ENCODE measurements around the gene FARS2.

DNA sequence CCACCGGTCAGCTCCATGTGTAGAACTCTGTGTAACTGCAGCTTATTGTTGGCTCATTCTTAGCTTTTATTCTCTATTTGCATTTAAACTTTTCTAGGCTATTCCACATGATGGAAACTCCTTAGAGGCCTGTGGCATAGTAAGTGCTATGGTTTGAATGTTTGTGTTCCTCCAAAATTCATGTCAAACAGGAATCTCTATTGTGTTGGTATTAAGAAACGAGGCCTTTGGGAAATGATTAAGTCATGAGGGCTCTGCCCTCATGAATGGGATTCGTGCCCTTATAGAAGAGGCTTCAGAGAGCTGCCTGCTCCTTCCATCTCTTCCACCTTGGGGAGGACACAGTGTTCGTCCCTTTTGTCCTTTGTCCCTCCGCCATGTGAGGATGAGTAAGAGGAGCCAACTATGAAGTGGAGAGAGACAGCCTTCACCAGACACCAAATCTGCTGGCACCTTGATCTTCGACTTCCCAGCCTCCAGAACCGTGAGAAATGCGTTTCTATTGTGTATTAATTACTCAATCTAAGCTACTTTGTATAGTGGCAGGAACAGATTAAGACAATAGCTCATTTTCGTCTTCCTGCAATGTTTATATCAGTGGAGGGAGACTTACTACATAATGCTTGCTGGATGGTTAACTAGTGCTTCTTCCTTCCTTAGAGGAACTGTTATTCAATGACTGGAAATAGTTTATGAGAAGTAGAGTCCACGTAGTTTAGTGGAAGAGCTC is 361.1 kb downstream of the FARS2 start:
- TF ChIP-seq, protein P1, sequence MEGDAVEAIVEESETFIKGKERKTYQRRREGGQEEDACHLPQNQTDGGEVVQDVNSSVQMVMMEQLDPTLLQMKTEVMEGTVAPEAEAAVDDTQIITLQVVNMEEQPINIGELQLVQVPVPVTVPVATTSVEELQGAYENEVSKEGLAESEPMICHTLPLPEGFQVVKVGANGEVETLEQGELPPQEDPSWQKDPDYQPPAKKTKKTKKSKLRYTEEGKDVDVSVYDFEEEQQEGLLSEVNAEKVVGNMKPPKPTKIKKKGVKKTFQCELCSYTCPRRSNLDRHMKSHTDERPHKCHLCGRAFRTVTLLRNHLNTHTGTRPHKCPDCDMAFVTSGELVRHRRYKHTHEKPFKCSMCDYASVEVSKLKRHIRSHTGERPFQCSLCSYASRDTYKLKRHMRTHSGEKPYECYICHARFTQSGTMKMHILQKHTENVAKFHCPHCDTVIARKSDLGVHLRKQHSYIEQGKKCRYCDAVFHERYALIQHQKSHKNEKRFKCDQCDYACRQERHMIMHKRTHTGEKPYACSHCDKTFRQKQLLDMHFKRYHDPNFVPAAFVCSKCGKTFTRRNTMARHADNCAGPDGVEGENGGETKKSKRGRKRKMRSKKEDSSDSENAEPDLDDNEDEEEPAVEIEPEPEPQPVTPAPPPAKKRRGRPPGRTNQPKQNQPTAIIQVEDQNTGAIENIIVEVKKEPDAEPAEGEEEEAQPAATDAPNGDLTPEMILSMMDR (IDR thresholded peaks at IDR 0.05), result no peak
- no peak for TF ChIP-seq POLR2A (IDR thresholded peaks at IDR 0.05)

Measured in esophagus squamous epithelium (tissue), 4 donors.